K562 (cell line): ENCODE results near the gene HOXB5. TPM values are rescaled to one million over a fixed set of nuclear protein-coding genes. Genes with fewer than 3 reads are reported as not detected.

ENCODE experiments used
- ATAC-seq: fragments of 200-7000 bp; cut with Tn5 transposase; 3 replicates; pipeline ENCODE4 v1.9.1; 2020; ENCODE audit warnings: moderate library complexity
- BruUV-seq: library from RNA; stranded (reverse); fragments of 400-500 nt; replicated peaks from 2 replicates; lab custom pipeline; 2021; lab: Mats Ljungman, UMichigan
- CTCF ChIA-PET: fragments of 300-600 bp; formaldehyde crosslinking; extraction: SDS; loops from one replicate; lab custom pipeline; 2021; ENCODE audit warnings: low intra/inter-chr PET ratio; lab: Yijun Ruan, JAX
- POLR2A ChIA-PET: fragments of 300-600, 350-650 bp; sonication (Branson Sonifier 250); formaldehyde crosslinking; extraction: SDS; loops from one replicate; lab custom pipeline; 2021; ENCODE audit warnings: antibody characterized with exemption, inconsistent platforms; lab: Yijun Ruan, JAX
- DNase-seq, 4 experiments: peaks; one replicate each; pipeline versions ENCODE4 v3.0.0 to v3.0.0-alpha.2; 2011 to 2018; ENCODE audit warnings: low spot score in 3 of 4, mixed read lengths in 3 of 4; ENCODE audit errors: extremely low read depth in 1 of 4
- FAIRE-seq: peaks from 2 replicates; lab custom pipeline; 2011; peaks lifted over from hg19 to GRCh38; lab: Jason Lieb, UNC
- H2AFZ ChIP-seq: 2 replicates; pipeline ENCODE4 v1.6.0; 2011; ENCODE audit warnings: low read depth, low read length, control low read depth, inconsistent platforms
- H3K27ac ChIP-seq: fragments of 200-600 bp; 3 replicates; pipeline ENCODE4 v1.8.0; 2011; ENCODE audit warnings: low read depth, mild to moderate bottlenecking, control low read depth, inconsistent platforms, low read length, moderate library complexity, mixed read lengths; ENCODE audit errors: extremely low read depth
- H3K27me3 ChIP-seq, 2 experiments: fragments of 300-600 bp in 1 of 2; 2 replicates in 1 of 2; 3 replicates in 1 of 2; pipeline versions ENCODE4 v1.6.0 to v1.8.0; 2011; ENCODE audit warnings: inconsistent platforms in 2 of 2, low read length in 2 of 2, mild to moderate bottlenecking in 1 of 2, mixed read lengths in 1 of 2, moderate library complexity in 1 of 2; ENCODE audit not compliant: control insufficient read depth in 2 of 2, insufficient read depth in 2 of 2
- H3K36me3 ChIP-seq: fragments of 300-600 bp; 3 replicates; pipeline ENCODE4 v1.8.0; 2011; ENCODE audit warnings: mild to moderate bottlenecking, low read length, inconsistent platforms; ENCODE audit not compliant: control insufficient read depth, insufficient read depth
- H3K4me1 ChIP-seq, 2 experiments: fragments of 200-600 bp in 1 of 2; replicated peaks in 1 of 2; 2 replicates in 1 of 2; 3 replicates in 1 of 2; pipeline versions ENCODE4 v1.5.1 to v1.8.0; 2011; ENCODE audit warnings: inconsistent platforms in 2 of 2, low read length in 2 of 2, mild to moderate bottlenecking in 1 of 2, mixed read lengths in 1 of 2, moderate library complexity in 1 of 2; ENCODE audit not compliant: control insufficient read depth in 2 of 2, insufficient read depth in 2 of 2
- H3K4me2 ChIP-seq: 2 replicates; pipeline ENCODE4 v1.6.1; 2011; ENCODE audit warnings: low read length, control low read depth, inconsistent platforms, mixed read lengths; ENCODE audit not compliant: insufficient read depth
- H3K4me3 ChIP-seq: fragments of 200-600 bp; sonication (generic), shearing (Covaris generic); 2 replicates; pipeline ENCODE4 v1.5.1; 2016; ENCODE audit warnings: control low read depth, inconsistent platforms
- H3K79me2 ChIP-seq: fragments of 200-600 bp; 3 replicates; pipeline ENCODE4 v1.8.0; 2011; ENCODE audit warnings: low read length, inconsistent platforms; ENCODE audit not compliant: control insufficient read depth, insufficient read depth
- H3K9ac ChIP-seq, 2 experiments: 2 replicates each; pipeline versions ENCODE4 v1.6.0 to v1.6.1; 2011; ENCODE audit warnings: low read depth in 2 of 2, low read length in 2 of 2, control low read depth in 1 of 2, inconsistent platforms in 1 of 2, mild to moderate bottlenecking in 1 of 2, mixed read lengths in 1 of 2; ENCODE audit not compliant: insufficient read depth in 1 of 2
- H3K9me1 ChIP-seq: one replicate; pipeline ENCODE4 v1.6.0; 2011; ENCODE audit warnings: inconsistent platforms, mild to moderate bottlenecking, low read length, moderate library complexity; ENCODE audit not compliant: control insufficient read depth, insufficient read depth
- H3K9me3 ChIP-seq: replicated peaks from 2 replicates; pipeline ENCODE4 v1.5.1; 2011; ENCODE audit warnings: low read depth, low read length, inconsistent platforms; ENCODE audit not compliant: control insufficient read depth, insufficient read depth
- H4K20me1 ChIP-seq: replicated peaks from 2 replicates; pipeline ENCODE4 v1.6.1; 2011; ENCODE audit warnings: low read length, inconsistent platforms, mixed read lengths; ENCODE audit not compliant: control insufficient read depth, insufficient read depth
- CBX2 ChIP-seq: fragments of 200-600 bp; sonication (generic); IDR thresholded peaks from one replicate; pipeline ENCODE4 v1.6.1; 2012; ENCODE audit warnings: mild to moderate bottlenecking, low read length, inconsistent platforms; ENCODE audit not compliant: insufficient read depth, poor library complexity, severe bottlenecking
- DDX20 ChIP-seq: fragments of 450-650 bp; IDR thresholded peaks from 2 replicates; pipeline ENCODE4 v1.6.1; 2016; ENCODE audit warnings: missing genetic modification characterization, low read depth, mild to moderate bottlenecking, missing compliant biosample characterization, moderate library complexity
- GATAD2B ChIP-seq: fragments of 450-650 bp; IDR thresholded peaks from 2 replicates; pipeline ENCODE4 v1.6.1; 2017; ENCODE audit warnings: mild to moderate bottlenecking, borderline replicate concordance
- GTF2F1 ChIP-seq: IDR thresholded peaks from 2 replicates; pipeline ENCODE4 v1.6.1; 2011; ENCODE audit warnings: low read depth, low read length, improper control_type of control experiment
- HDAC1 ChIP-seq, 2 experiments: fragments of 450-650 bp; IDR thresholded peaks; 2 replicates each; pipeline ENCODE4 v1.6.1; 2016 to 2017; ENCODE audit warnings: inconsistent platforms in 1 of 2, mild to moderate bottlenecking in 1 of 2, moderate library complexity in 1 of 2
- HMGXB4 ChIP-seq: sonication (generic); formaldehyde crosslinking; IDR thresholded peaks from 2 replicates; pipeline ENCODE4 v1.8.1; 2023; ENCODE audit warnings: mild to moderate bottlenecking, missing genetic modification reagents
- NEUROD1 ChIP-seq: fragments of 150-350 bp; IDR thresholded peaks from 2 replicates; pipeline ENCODE4 v1.6.1; 2014; ENCODE audit warnings: borderline replicate concordance, low read length, low read depth; ENCODE audit not compliant: partially characterized antibody
- NRF1 ChIP-seq, 2 experiments: fragments of 450-650 bp; IDR thresholded peaks in 1 of 2; conservative IDR thresholded peaks in 1 of 2; 2 replicates each; pipeline ENCODE4 v1.6.1; 2014; ENCODE audit warnings: mild to moderate bottlenecking in 2 of 2
- PYGO2 ChIP-seq: fragments of 450-650 bp; IDR thresholded peaks from 2 replicates; pipeline ENCODE4 v1.6.1; 2016; ENCODE audit warnings: mild to moderate bottlenecking, missing genetic modification characterization, moderate library complexity, missing compliant biosample characterization
- SOX6 ChIP-seq: fragments of 450-650 bp; IDR thresholded peaks from 2 replicates; pipeline ENCODE4 v1.6.1; 2014; ENCODE audit warnings: mild to moderate bottlenecking
- TOE1 ChIP-seq, 2 experiments: fragments of 450-650 bp in 1 of 2; sonication (generic) in 1 of 2; formaldehyde crosslinking in 1 of 2; IDR thresholded peaks; 2 replicates each; pipeline versions ENCODE4 v1.7.1 to v1.8.0; 2016 to 2022; ENCODE audit warnings: borderline replicate concordance in 2 of 2, mild to moderate bottlenecking in 2 of 2, antibody characterized with exemption in 1 of 2, inconsistent platforms in 1 of 2, low read depth in 1 of 2, missing genetic modification reagents in 1 of 2, moderate library complexity in 1 of 2
- TRIM28 ChIP-seq: fragments of 450-650 bp; IDR thresholded peaks from 2 replicates; pipeline ENCODE4 v1.6.1; 2017
- WHSC1 ChIP-seq: IDR thresholded peaks from one replicate; pipeline ENCODE4 v1.6.1; 2012; ENCODE audit warnings: low read length, control low read depth, inconsistent platforms
- WGBS: fragments of 100-300 bp; shearing (Covaris generic); methylation state at CpG from one replicate; pipeline ENCODE4 v1.1.6; 2016; ENCODE audit warnings: low coverage, mixed read lengths; ENCODE audit not compliant: insufficient coverage; ENCODE audit errors: missing lambda C conversion rate; 5-methylcytosine and 5-hydroxymethylcytosine counted together
- in situ Hi-C: fragments of 300-500 bp; cut with MboI; formaldehyde crosslinking; loops from 4 replicates; pipeline ENCODE4 v1.15.0; 2018; ENCODE audit warnings: inconsistent platforms, mixed read lengths
- intact Hi-C: fragments of 100-400 bp; cut with micrococcal nuclease; formaldehyde crosslinking; loops from 2 replicates; pipeline ENCODE4 v1.14.2; 2022
- polyA plus RNA-seq, 8 experiments: library from polyadenylated mRNA; depleted of rRNA in 4 of 8; stranded (reverse) in 5 of 8; unstranded in 3 of 8; fragments of >200 nt; fragmentation: Nextera tagmentation in 2 of 8; fragmentation: Illumina TruSeq in 1 of 8; extraction: Ambion mirVana in 2 of 8; extraction: Trizol in 1 of 8; gene quantifications; 2 replicates each; pipeline versions ENCODE4 v1.2.1 to v1.2.3, GENCODE V29; 2011 to 2014; ENCODE audit warnings: inconsistent platforms in 1 of 8, missing spikeins in 1 of 8
- total RNA-seq, 7 experiments: library from RNA; depleted of rRNA in 6 of 7; stranded (reverse); fragments of >200 nt in 6 of 7; fragmentation: Illumina TruSeq in 2 of 7; extraction: Trizol in 2 of 7; gene quantifications; 2 replicates each; pipeline versions ENCODE4 v1.2.1 to v1.2.3, GENCODE V29; 2011 to 2021; ENCODE audit warnings: low replicate concordance in 1 of 7

HOXB5 gene
- total and polyA plus RNA-seq, 9 of the 15 experiments (the other 6 are each of a cell fraction or from before 2014, with no cell fraction given), result 0.24 to 2.7 (median 0.65) TPM

GRCh38 chr17:48589060-48589830 is 4.3 kb downstream of the HOXB5 start (continued):
- no peak for TF ChIP-seq HMGXB4
- no peak for TF ChIP-seq DDX20 (tag)
- TF ChIP-seq CBX2, result no peak
- no peak for TF ChIP-seq SOX6
- TF ChIP-seq WHSC1, result no peak
- no peak for TF ChIP-seq HDAC1 (IDR thresholded peaks at IDR 0.05)

- intact Hi-C loops, result no loop called here
- H3K9me3 ChIP-seq, result no peaks in the 10 kb centered on the region
- CTCF ChIA-PET, result interaction anchor here (0.6 kb wide), 1 partner anchor 451 kb away, joined by 4 read pairs; no protein-coding TSS in a partner anchor
- TF ChIP-seq TOE1 (IDR thresholded peaks at IDR 0.05; ENCODE audit: borderline replicate concordance) (no peak), TOE1 (CRISPR knock-in tag; IDR thresholded peaks at IDR 0.05; ENCODE audit: borderline replicate concordance, low read depth) (no peak), NRF1 (conservative IDR thresholded peaks at IDR 0.05 in 1 of 2, IDR thresholded peaks at IDR 0.05 in 1 of 2) (no peak), PYGO2 (tag) (no peak), GATAD2B (no peak), NEUROD1 (no peak), TRIM28 (no peak), GTF2F1 (no peak)
- H3K9me1 ChIP-seq, result no peaks in the 10 kb centered on the region
- no peak overlapping the region for H3K9ac ChIP-seq
- ATAC-seq (no peak), FAIRE-seq (no peak), DNase-seq (no peak)
- BruUV-seq, result no TSS peak
- H3K4me3 ChIP-seq, result no peak overlapping the region
- POLR2A ChIA-PET, result interaction anchor here (0.8 to 2.0 kb wide), 10 partner anchors 9 to 252 kb away, joined by 3 to 10 read pairs (median 4); partner anchors contain the start of gene HOXB6
- no peaks in the 10 kb centered on the region for H3K27me3 ChIP-seq
- WGBS, result 23% methylated on average over 2 of the region's 2 CpGs
- no peak overlapping the region for H3K27ac ChIP-seq
- peaks cover 16 to 29% of the 10 kb centered on the region in 2 experiments for H3K4me1 ChIP-seq
- peaks cover 12% of the 10 kb centered on the region; the same call in 2 of the 3 replicates for H3K79me2 ChIP-seq
- no peak overlapping the region for H2AFZ ChIP-seq
- in situ Hi-C loops, result no loop called here
- H3K36me3 ChIP-seq, result no peaks in the 10 kb centered on the region
- no peaks in the 10 kb centered on the region for H4K20me1 ChIP-seq
- no peak overlapping the region for H3K4me2 ChIP-seq
These were observed 5.1 kb downstream of the HOXB5 start for GRCh38 chr17:48588528-48588927.
